Natural killer cell treated with Interleukin-12 subunit alpha and Interleukin-12 subunit beta and Interleukin-15 and Interleukin-18, amount 100 ng/mL, for 72 hours (primary cell): ENCODE measurements around the gene TPT1. TPM values are rescaled to one million over a fixed set of nuclear protein-coding genes. Genes with fewer than 3 reads are reported as not detected.
"Not testable (repeated sequence)": the region's sequence is repeated elsewhere in the genome, so short reads cannot be mapped to it uniquely, and the experiment has no call there.

Experiments
- ATAC-seq, 2 donors: fragments of 150-1000 bp; cut with Tn5 transposase in 1 of 2; sonication (Bioruptor Pico), chemical (Tn5 transposase) in 1 of 2; 2 replicates each; pipeline ENCODE4 v1.10.0; 2021
- DNase-seq: peaks from one replicate; pipeline ENCODE4 v3.0.0; 2022; ENCODE audit warnings: low spot score
- H3K27ac Mint-ChIP-seq, 2 donors: 1 replicate in 1 of 2; 2 replicates in 1 of 2; pipeline ENCODE4 v1.8.0; 2022; ENCODE audit warnings: mixed read lengths in 2 of 2, mild to moderate bottlenecking in 1 of 2, moderate library complexity in 1 of 2
- H3K27me3 Mint-ChIP-seq, 2 donors: 1 replicate in 1 of 2; 2 replicates in 1 of 2; pipeline ENCODE4 v1.8.0; 2022; ENCODE audit warnings: mixed read lengths in 2 of 2
- H3K36me3 Mint-ChIP-seq: one replicate; pipeline ENCODE4 v1.8.0; 2022; ENCODE audit warnings: mixed read lengths
- H3K4me1 Mint-ChIP-seq, 2 donors: 1 replicate in 1 of 2; 2 replicates in 1 of 2; pipeline ENCODE4 v1.8.0; 2022; ENCODE audit warnings: low read depth in 2 of 2, mixed read lengths in 2 of 2, mild to moderate bottlenecking in 1 of 2
- H3K4me3 Mint-ChIP-seq: one replicate; pipeline ENCODE4 v1.8.0; 2022; ENCODE audit warnings: mixed read lengths
- H3K9me3 Mint-ChIP-seq: 2 replicates; pipeline ENCODE4 v1.8.0; 2022; ENCODE audit warnings: mixed read lengths
- total RNA-seq, 2 donors: library from RNA; stranded (reverse); gene quantifications; one replicate each; pipeline ENCODE4 v1.2.3, GENCODE V29; 2022

Gene TPT1
- 1,000 to 10,000 TPM; 1,832 to 3,365 TPM for total RNA-seq

DNA sequence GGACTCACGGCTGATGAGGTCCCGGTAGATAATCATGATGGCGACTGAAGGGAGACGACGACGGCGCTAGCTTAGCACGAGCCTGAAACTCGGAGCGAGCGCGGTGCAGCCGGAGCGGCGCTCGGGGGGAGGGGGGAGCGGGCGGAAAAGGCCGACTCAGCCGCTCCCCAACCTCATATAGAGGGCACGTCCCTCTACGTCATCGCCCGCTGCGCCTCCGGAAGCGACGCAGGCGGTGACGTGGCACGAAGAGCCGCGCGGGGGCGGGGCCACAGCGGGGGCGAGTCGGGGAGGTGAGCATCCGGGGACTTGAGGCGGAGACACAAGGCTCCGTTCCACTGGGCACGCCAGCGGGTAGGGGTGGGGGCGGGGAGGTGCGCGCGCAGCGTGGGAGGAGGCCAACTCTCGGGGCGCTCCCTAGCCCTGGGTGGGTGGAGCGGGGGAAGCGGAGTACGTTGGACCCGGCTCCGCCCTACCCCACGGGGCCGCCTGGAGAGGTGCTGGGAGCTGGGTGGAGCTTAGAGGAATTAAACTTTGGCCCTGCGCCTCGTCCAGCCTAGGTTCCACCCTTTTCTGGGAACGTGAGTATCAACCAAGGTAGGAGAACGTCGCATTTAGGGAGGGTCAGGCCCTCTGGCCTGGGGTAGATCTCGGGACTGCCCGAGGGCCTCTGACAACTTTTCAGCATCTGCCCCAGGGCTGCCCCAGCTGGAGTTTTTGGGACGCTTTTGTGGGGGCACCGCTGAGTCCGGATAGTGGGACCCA is at the start of gene TPT1:
TPT1 (minus strand) TSS at position 150 of the 765 bp plus-strand sequence; CDS start at position 36, 114 bp downstream.
- no peaks in the 10 kb centered on the region for H3K9me3 Mint-ChIP-seq
- H3K4me3 Mint-ChIP-seq, result peak within 1 kb of the TSS; percentile 73
- peak; percentile 94 for ATAC-seq
- peaks cover 37% of the 10 kb centered on the region for H3K36me3 Mint-ChIP-seq
- peaks cover 43 to 45% of the 10 kb centered on the region in 2 donors for H3K4me1 Mint-ChIP-seq
- peak; percentile 99 for DNase-seq
- peak within 1 kb of the TSS; percentile 75 to 83 for H3K27ac Mint-ChIP-seq
- no peaks in the 10 kb centered on the region for H3K27me3 Mint-ChIP-seq

DNA sequence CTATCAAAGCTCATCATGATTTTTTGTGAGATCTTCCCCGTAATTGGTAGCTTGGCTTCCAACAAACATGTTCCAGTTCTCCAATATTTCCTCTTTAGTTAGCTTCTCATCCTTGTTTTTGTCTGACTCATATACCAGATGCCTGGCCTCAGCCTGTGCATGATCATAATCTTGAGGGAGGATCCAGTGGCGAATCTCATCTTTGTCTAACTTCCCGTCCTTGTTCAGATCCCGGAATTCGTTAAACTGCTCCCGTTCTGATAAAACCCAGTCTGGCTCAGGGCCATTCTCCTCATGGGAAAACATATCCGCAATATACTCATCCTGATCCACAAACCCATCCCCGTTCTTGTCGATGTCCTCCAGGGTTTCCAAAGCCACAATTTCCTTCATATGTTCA is 49.4 kb upstream of the TPT1 start:
- H3K4me3 Mint-ChIP-seq, H3K36me3 Mint-ChIP-seq, H3K27me3 Mint-ChIP-seq, DNase-seq, H3K9me3 Mint-ChIP-seq, H3K27ac Mint-ChIP-seq, ATAC-seq: not testable (repeated sequence)
- H3K4me1 Mint-ChIP-seq, result peaks cover 13 to 20% of the 10 kb centered on the region in 2 donors

DNA sequence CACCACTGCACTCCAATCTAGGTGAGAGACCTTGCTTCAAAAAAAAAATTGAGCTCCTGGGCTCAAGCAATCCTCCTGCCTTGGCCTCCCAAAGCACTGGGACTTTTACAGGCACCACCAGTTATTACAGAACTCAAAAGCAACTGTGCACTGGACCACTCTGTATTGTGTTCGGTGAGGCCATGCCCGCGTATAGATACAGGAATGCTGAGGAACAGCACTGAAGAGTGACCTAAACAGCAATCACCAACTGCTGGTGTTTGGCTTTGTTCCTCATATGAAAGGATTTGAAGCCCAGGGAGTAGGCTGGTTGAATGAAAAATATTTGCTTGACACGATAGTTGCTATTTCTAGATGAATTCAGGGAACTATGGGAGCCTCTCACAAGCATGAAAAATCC is 47.7 kb upstream of the TPT1 start:
- H3K27ac Mint-ChIP-seq, result no peak overlapping the region
- H3K4me1 Mint-ChIP-seq, result peaks cover 8 to 9% of the 10 kb centered on the region in 2 donors
- H3K9me3 Mint-ChIP-seq, result no peaks in the 10 kb centered on the region
- H3K4me3 Mint-ChIP-seq, result no peak overlapping the region
- ATAC-seq (no peak), DNase-seq (no peak)
- no peaks in the 10 kb centered on the region for H3K27me3 Mint-ChIP-seq
- H3K36me3 Mint-ChIP-seq, result peaks cover 7% of the 10 kb centered on the region

DNA sequence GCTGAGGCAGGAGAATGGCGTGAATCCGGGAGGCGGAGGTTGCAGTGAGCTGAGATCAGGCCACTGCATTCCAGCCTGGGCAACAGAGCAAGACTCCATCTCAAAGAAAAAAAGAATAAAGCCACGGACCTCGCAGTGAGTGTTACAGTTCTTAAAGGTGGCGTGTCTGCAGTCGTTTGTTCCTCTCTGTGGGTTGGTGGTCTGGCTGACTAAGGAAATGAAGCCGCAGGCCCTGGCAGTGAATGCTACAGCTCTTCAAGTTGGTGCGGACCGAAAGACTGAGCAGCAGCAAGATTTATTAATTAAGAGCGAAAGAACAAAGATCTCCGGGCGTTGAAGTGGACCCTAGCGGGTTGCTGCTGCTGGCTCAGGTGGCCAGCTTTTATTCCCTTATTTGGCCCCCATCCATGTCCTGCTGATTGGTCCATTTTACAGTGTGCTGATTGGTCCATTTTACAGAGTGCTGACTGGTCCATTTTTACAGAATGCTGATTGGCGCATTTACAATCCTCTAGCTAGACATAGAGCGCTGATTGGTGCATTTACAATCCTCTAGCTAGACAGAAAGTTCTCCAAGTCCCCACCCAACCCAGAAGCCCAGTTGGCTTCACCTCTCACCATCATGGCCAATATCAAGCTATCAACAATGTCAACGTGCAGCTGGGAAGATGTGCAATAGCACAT is 46.1 kb upstream of the TPT1 start:
- peak; percentile 57 to 61 for ATAC-seq
- not testable (repeated sequence) for H3K9me3 Mint-ChIP-seq, H3K36me3 Mint-ChIP-seq, H3K4me3 Mint-ChIP-seq, DNase-seq, H3K27me3 Mint-ChIP-seq, H3K4me1 Mint-ChIP-seq, H3K27ac Mint-ChIP-seq

DNA sequence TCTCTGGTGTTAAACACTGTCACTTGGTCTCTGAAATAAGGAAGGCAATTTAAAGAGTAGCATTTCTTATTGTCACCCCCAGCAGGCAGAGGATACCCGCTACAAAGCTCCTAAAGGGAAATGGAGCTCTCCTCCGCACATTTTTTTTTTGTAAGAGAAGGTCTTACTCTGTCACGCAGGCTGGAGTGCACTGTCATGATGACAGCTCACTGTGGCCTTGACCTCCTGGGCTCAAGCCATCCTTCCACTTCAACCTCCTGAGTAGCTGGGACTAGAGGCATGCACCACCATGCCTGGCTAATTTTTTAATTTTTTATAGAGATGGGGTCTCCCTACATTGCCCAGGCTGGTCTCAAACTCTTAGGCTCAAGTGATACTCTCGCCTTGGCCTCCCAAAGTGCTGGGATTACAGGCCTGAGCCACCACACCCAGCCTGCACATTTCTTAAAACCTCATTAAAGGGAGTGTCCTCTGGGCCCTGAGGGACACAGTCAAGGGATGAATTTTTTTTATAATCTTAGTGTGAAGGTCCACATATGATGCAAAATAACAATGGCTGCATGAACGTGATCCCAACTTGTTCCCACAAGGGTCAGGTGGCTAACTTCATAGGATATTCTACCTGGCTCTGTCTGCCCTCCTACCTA is 45.0 kb upstream of the TPT1 start:
- Mint-ChIP-seq H3K9me3 (no peaks in the 10 kb centered on the region), H3K27ac (no peak overlapping the region), H3K4me1 (peaks cover 8 to 9% of the 10 kb centered on the region in 2 donors), H3K27me3 (no peaks in the 10 kb centered on the region), H3K4me3 (no peak overlapping the region), H3K36me3 (peaks cover 7% of the 10 kb centered on the region)
- DNase-seq, result no peak
- no peak for ATAC-seq

DNA sequence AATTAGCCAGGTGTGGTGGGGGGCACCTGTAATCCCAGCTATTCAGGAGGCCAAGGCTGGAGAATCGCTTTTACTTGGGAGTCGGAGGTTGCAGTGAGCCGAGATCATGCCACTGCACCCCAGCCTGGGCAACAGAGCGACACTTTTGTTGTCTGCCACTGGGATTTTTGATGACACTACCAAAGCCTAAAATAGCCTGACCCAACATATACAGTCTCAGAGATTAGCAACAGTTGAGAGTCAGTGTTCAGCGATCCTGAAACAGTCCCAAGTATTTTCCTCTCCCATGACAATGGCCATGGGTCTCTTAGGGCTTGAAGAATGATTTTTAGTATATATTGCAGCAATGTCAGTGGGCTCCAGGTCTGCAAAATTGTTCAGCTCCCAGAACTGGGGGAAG is 44.3 kb upstream of the TPT1 start:
- Mint-ChIP-seq H3K27ac (no peak overlapping the region), H3K27me3 (no peaks in the 10 kb centered on the region), H3K36me3 (peaks cover 1% of the 10 kb centered on the region), H3K4me3 (no peak overlapping the region), H3K9me3 (no peaks in the 10 kb centered on the region), H3K4me1 (peaks cover 8 to 9% of the 10 kb centered on the region in 2 donors)
- ATAC-seq (no peak), DNase-seq (no peak)

DNA sequence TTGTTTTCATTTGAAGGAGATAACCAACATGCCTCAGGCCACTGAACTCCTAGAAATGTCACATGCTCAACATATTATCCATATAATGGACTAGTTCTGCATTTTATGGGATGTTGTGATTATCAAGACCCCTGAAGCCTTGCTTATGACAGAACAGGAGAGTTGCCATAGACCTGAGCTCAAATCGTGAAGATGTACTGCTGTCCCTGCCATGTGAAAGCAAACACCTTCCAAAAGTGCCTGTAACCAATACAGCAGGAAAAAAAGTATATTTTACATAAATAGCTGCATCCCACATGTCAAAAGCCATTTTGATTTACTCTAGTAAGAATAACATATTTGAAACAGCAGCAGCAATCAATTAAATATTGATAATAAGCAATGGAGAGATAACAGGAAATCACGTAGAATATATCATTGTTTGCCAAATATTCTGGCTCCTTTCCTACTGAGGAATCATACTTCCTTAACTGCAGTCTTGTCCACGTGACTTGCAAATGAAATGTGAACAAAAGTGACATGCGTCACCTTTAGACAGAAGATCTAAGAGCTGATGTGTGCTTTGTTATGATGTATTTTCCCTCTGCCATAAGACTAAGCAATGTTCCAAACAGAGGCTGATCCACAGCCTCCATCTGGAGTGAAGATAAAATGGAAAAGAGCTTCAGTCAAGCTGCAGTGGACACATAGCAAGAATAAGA is 43.6 kb upstream of the TPT1 start:
- Mint-ChIP-seq H3K4me3 (no peak overlapping the region), H3K27ac (no peak overlapping the region), H3K27me3 (no peaks in the 10 kb centered on the region), H3K4me1 (peaks cover 8 to 9% of the 10 kb centered on the region in 2 donors), H3K36me3 (no peaks in the 10 kb centered on the region), H3K9me3 (no peaks in the 10 kb centered on the region)
- ATAC-seq, result no peak
- no peak for DNase-seq

DNA sequence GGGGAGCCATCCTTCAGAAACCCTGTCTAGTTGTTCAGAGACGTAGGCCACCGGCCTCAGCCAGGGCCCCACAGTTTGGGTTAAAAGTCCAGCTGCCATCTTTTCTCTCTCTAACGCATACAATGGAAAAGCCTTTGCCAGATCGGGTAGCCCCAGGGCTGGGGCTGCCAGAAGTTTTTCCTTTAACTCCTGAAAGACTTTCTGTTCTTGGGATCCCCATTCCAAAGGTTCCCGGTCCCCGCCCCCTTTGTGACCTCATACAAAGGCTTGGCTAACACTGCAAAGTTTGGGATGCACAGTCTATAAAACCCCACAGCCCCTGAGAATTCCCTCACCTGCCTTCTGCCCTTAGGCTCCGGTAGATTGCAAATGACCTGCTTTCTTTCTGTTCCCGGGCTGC is 41.8 kb upstream of the TPT1 start:
- not testable (repeated sequence) for H3K27ac Mint-ChIP-seq, ATAC-seq, H3K4me1 Mint-ChIP-seq, H3K27me3 Mint-ChIP-seq, H3K9me3 Mint-ChIP-seq, DNase-seq, H3K36me3 Mint-ChIP-seq, H3K4me3 Mint-ChIP-seq

DNA sequence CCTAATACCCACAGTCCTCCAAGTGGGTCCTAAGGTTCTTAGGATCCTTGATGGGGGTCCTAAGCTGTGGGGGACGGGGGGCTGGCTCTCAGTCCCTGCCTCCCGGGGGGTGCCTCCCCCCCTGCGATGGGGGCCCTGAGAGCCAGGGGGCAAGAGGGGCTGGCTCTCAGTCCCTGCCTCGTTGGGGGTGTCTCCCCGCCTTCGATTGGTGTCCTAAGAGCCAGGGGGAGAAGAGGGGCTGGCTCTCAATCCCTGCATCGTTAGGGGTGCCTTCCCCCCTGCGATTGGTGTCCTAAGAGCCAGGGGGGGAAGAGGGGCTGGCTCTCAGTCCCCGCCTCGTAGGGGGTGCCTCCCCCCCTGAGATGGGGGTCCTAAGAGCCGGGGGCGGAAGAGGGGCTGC is 40.2 kb upstream of the TPT1 start:
- DNase-seq (no peak), ATAC-seq (no peak)
- no peaks in the 10 kb centered on the region for H3K27me3 Mint-ChIP-seq
- no peak overlapping the region for H3K4me3 Mint-ChIP-seq
- no peaks in the 10 kb centered on the region for H3K36me3 Mint-ChIP-seq
- no peaks in the 10 kb centered on the region for H3K9me3 Mint-ChIP-seq
- H3K27ac Mint-ChIP-seq, result no peak overlapping the region
- no peaks in the 10 kb centered on the region for H3K4me1 Mint-ChIP-seq

DNA sequence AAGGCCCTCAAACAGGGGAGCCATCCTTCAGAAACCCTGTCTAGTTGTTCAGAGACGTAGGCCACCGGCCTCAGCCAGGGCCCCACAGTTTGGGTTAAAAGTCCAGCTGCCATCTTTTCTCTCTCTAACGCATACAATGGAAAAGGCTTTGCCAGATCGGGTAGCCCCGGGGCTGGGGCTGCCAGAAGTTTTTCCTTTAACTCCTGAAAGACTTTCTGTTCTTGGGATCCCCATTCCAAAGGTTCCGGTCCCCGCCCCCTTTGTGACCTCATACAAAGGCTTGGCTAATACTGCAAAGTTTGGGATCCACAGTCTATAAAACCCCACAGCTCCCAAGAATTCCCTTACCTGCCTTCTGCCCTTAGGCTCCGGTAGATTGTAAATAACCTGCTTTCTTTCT is 39.7 kb upstream of the TPT1 start:
- not testable (repeated sequence) for H3K36me3 Mint-ChIP-seq, DNase-seq, H3K4me1 Mint-ChIP-seq, H3K27me3 Mint-ChIP-seq, H3K4me3 Mint-ChIP-seq, H3K27ac Mint-ChIP-seq, ATAC-seq, H3K9me3 Mint-ChIP-seq

DNA sequence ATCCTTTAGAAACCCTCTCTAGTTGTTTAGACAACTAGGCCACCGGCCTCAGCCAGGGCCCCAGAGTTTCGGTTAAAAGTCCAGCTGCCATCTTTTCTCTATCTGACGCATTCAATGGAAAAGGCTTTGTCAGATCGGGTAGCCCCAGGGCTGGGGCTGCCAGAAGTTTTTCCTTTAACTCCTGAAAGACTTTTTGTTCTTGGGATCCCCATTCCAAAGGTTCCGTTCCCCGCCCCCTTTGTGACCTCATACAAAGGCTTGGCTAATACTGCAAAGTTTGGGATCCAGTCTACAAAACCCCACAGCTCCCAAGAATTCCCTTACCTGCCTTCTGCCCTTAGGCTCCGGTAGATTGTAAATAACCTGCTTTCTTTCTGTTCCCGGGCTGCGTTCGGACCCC is 38.5 kb upstream of the TPT1 start:
- H3K4me3 Mint-ChIP-seq, H3K4me1 Mint-ChIP-seq, DNase-seq, H3K27me3 Mint-ChIP-seq, H3K36me3 Mint-ChIP-seq, ATAC-seq, H3K9me3 Mint-ChIP-seq, H3K27ac Mint-ChIP-seq: not testable (repeated sequence)

DNA sequence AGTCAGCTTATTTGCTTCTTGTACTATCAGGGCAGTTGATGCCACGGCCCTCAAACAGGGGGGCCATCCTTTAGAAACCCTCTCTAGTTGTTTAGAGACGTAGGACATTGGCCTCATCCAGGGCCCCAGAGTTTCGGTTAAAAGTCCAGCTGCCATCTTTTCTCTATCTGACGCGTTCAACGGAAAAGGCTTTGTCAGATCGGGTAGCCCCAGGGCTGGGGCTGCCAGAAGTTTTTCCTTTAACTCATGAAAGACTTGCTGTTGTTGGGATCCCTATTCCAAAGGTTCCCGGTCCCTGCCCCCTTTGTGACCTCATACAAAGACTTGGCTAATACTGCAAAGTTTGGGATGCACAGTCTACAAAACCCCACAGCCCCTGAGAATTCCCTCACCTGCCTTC is 37.8 kb upstream of the TPT1 start:
- not testable (repeated sequence) for H3K36me3 Mint-ChIP-seq, H3K27me3 Mint-ChIP-seq, H3K4me3 Mint-ChIP-seq, ATAC-seq, H3K27ac Mint-ChIP-seq, DNase-seq, H3K4me1 Mint-ChIP-seq, H3K9me3 Mint-ChIP-seq

DNA sequence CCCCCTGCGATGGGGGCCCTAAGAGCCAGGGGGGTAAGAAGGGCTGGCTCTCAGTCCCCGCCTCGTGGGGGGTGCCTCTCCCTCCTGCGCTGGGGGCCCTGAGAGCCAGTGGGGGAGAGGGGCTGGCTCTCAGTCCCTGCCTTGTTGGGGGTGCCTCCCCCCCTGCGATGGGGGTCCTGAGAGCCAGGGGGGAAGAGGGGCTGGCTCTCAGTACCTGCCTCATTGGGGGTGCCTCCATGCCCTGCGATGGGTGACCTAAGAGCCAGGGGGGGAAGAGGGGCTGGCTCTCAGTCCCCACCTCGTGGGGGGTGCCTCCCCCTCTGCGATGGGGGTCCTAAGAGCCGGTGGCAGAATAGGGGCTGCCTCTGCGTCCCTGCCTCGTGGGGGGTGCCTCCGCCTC is 36.3 kb upstream of the TPT1 start:
- not testable (repeated sequence) for H3K36me3 Mint-ChIP-seq, H3K4me3 Mint-ChIP-seq, ATAC-seq, H3K9me3 Mint-ChIP-seq, H3K27me3 Mint-ChIP-seq, H3K27ac Mint-ChIP-seq, H3K4me1 Mint-ChIP-seq, DNase-seq

DNA sequence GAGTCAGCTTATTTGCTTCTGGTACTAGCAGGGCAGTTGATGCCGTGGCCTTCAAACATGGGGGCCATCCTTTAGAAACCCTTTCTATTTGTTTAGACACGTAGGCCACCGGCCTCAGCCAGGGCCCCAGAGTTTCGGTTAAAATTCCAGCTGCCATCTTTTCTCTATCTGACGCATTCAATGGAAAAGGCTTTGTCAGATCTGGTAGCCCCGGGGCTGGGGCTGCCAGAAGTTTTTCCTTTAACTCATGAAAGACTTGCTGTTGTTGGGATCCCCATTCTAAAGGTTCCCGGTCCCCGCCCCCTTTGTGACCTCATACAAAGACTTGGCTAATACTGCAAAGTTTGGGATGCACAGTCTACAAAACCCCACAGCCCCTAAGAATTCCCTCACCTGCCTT is 35.7 kb upstream of the TPT1 start:
- H3K4me3 Mint-ChIP-seq, H3K36me3 Mint-ChIP-seq, DNase-seq, H3K27ac Mint-ChIP-seq, H3K9me3 Mint-ChIP-seq, H3K4me1 Mint-ChIP-seq, ATAC-seq, H3K27me3 Mint-ChIP-seq: not testable (repeated sequence)
